ENCODE measurements around the gene PREP.

The PREP gene

GRCh38 chr6:105305521-105305920 lies 97.4 kb downstream of the PREP start:
- TF ChIP-seq CTCF (IDR thresholded peaks at IDR 0.05; ENCODE audit: insufficient read depth, low read length, poor library complexity, severe bottlenecking), result no peak
- no peak for DNase-seq (ENCODE audit: extremely low read depth, insufficient read length)
- Histone ChIP-seq H3K27me3 (replicated peaks; ENCODE audit: control insufficient read depth, insufficient read depth, low read length) (no peaks in the 10 kb centered on the region), H3K36me3 (ENCODE audit: control insufficient read depth, insufficient read depth, low read length) (peaks cover 3% of the 10 kb centered on the region), H3K4me3 (replicated peaks; ENCODE audit: low read depth, low read length) (no peak overlapping the region)

- DNase-seq (ENCODE audit: extremely low read depth, insufficient read length), result no peak
- Histone ChIP-seq H3K27me3 (replicated peaks; ENCODE audit: control insufficient read depth, insufficient read depth, low read length) (no peaks in the 10 kb centered on the region), H3K4me3 (replicated peaks; ENCODE audit: low read depth, low read length) (no peak overlapping the region), H3K36me3 (ENCODE audit: control insufficient read depth, insufficient read depth, low read length) (peaks cover 3% of the 10 kb centered on the region)
- TF ChIP-seq CTCF (IDR thresholded peaks at IDR 0.05; ENCODE audit: insufficient read depth, low read length, poor library complexity, severe bottlenecking), result no peak
Measured at GRCh38 chr6:105304825-105305224, 98.1 kb downstream of the PREP start.

- Histone ChIP-seq H3K4me3 (replicated peaks; ENCODE audit: low read depth, low read length) (no peak overlapping the region), H3K27me3 (replicated peaks; ENCODE audit: control insufficient read depth, insufficient read depth, low read length) (no peaks in the 10 kb centered on the region), H3K36me3 (ENCODE audit: control insufficient read depth, insufficient read depth, low read length) (peaks cover 3% of the 10 kb centered on the region)
- TF ChIP-seq CTCF (IDR thresholded peaks at IDR 0.05; ENCODE audit: insufficient read depth, low read length, poor library complexity, severe bottlenecking), result no peak
- no peak for DNase-seq (ENCODE audit: extremely low read depth, insufficient read length)
Measured at GRCh38 chr6:105304366-105304765, 98.5 kb downstream of the PREP start.

- no peaks in the 10 kb centered on the region for H3K27me3 ChIP-seq (replicated peaks; ENCODE audit: control insufficient read depth, insufficient read depth, low read length)
- TF ChIP-seq CTCF (IDR thresholded peaks at IDR 0.05; ENCODE audit: insufficient read depth, low read length, poor library complexity, severe bottlenecking), result no peak
- peaks cover 3% of the 10 kb centered on the region for H3K36me3 ChIP-seq (ENCODE audit: control insufficient read depth, insufficient read depth, low read length)
- H3K4me3 ChIP-seq (replicated peaks; ENCODE audit: low read depth, low read length), result no peak overlapping the region
- no peak for DNase-seq (ENCODE audit: extremely low read depth, insufficient read length)
Measured at GRCh38 chr6:105302617-105303128, 100.2 kb downstream of the PREP start.

GRCh38 chr6:105301756-105302616 lies 100.9 kb downstream of the PREP start:
- no peak for TF ChIP-seq CTCF (IDR thresholded peaks at IDR 0.05; ENCODE audit: insufficient read depth, low read length, poor library complexity, severe bottlenecking)

More at GRCh38 chr6:105301756-105302616, 100.9 kb downstream of the PREP start:
- no peak overlapping the region for H3K4me3 ChIP-seq (replicated peaks; ENCODE audit: low read depth, low read length)
- H3K36me3 ChIP-seq (ENCODE audit: control insufficient read depth, insufficient read depth, low read length), result peaks cover 3% of the 10 kb centered on the region
- no peak for DNase-seq (ENCODE audit: extremely low read depth, insufficient read length)
- no peaks in the 10 kb centered on the region for H3K27me3 ChIP-seq (replicated peaks; ENCODE audit: control insufficient read depth, insufficient read depth, low read length)
